Neural cell (in vitro differentiated cells): ENCODE measurements around the gene APOBEC3H.
"Not testable (repeated sequence)": the region's sequence is repeated elsewhere in the genome, so short reads cannot be mapped to it uniquely, and the experiment has no call there.

ENCODE experiments used
- EP300 ChIP-seq: fragments of 450-650 bp; conservative IDR thresholded peaks from 2 replicates; pipeline ENCODE4 v1.6.1; 2014; ENCODE audit warnings: antibody characterized with exemption, mild to moderate bottlenecking, moderate library complexity; ENCODE audit not compliant: poor library complexity, severe bottlenecking
- EZH2 ChIP-seq: fragments of 200-600, 300-800 bp; shearing (Covaris generic), sonication (generic); IDR thresholded peaks from 2 replicates; pipeline ENCODE4 v1.6.1; 2014; ENCODE audit warnings: antibody characterized with exemption, low read length, borderline replicate concordance, mild to moderate bottlenecking; ENCODE audit not compliant: insufficient read depth, poor library complexity, severe bottlenecking
- MXI1 ChIP-seq: fragments of 450-650 bp; conservative IDR thresholded peaks from 2 replicates; pipeline ENCODE4 v1.6.1; 2014; ENCODE audit warnings: antibody characterized with exemption, mild to moderate bottlenecking; ENCODE audit not compliant: poor library complexity, severe bottlenecking
- POLR2AphosphoS5 ChIP-seq: IDR thresholded peaks from 2 replicates; pipeline ENCODE4 v1.6.1; 2012
- RAD21 ChIP-seq: fragments of 450-650 bp; conservative IDR thresholded peaks from 2 replicates; pipeline ENCODE4 v1.6.1; 2014; ENCODE audit warnings: antibody characterized with exemption, mild to moderate bottlenecking, moderate library complexity
- SMC3 ChIP-seq: fragments of 450-650 bp; conservative IDR thresholded peaks from 2 replicates; pipeline ENCODE4 v1.6.1; 2014; ENCODE audit warnings: antibody characterized with exemption, mild to moderate bottlenecking, moderate library complexity; ENCODE audit not compliant: poor library complexity
- TAF1 ChIP-seq: IDR thresholded peaks from 2 replicates; pipeline ENCODE4 v1.6.1; 2012; ENCODE audit warnings: low read depth
- TF ChIP-seq, protein P1 (sequence below): fragments of 450-650 bp; IDR thresholded peaks from 2 replicates; pipeline ENCODE4 v1.5.1; 2014; ENCODE audit warnings: antibody characterized with exemption, mild to moderate bottlenecking, moderate library complexity; ENCODE audit not compliant: poor library complexity, severe bottlenecking
- TF ChIP-seq, protein P2 (sequence below): IDR thresholded peaks from 2 replicates; pipeline ENCODE4 v1.6.1; 2012; ENCODE audit warnings: borderline replicate concordance

DNA sequence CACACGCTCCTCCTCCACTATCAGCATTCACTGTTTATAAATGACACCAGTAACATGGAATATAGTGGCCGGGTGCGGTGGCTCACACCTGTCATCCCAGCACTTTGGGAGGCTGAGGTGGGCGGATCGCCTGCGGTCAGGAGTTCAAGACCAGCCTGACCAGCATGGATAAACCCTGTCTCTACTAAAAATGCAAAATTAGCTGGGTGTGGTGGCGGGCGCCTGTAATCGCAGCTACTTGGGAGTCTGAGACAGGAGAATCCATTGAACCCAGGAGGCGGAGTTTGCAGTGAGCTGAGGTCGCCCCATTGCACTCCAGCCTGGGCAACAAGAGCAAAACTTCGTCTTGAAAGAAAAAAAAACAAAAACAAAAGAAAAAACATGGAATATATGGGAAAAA lies 19.1 kb upstream of the APOBEC3H start:
- not testable (repeated sequence) for TF ChIP-seq SMC3, EZH2, EP300, RAD21, POLR2AphosphoS5, MXI1, TAF1
- TF ChIP-seq, protein P1, sequence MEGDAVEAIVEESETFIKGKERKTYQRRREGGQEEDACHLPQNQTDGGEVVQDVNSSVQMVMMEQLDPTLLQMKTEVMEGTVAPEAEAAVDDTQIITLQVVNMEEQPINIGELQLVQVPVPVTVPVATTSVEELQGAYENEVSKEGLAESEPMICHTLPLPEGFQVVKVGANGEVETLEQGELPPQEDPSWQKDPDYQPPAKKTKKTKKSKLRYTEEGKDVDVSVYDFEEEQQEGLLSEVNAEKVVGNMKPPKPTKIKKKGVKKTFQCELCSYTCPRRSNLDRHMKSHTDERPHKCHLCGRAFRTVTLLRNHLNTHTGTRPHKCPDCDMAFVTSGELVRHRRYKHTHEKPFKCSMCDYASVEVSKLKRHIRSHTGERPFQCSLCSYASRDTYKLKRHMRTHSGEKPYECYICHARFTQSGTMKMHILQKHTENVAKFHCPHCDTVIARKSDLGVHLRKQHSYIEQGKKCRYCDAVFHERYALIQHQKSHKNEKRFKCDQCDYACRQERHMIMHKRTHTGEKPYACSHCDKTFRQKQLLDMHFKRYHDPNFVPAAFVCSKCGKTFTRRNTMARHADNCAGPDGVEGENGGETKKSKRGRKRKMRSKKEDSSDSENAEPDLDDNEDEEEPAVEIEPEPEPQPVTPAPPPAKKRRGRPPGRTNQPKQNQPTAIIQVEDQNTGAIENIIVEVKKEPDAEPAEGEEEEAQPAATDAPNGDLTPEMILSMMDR, result not testable (repeated sequence)
- TF ChIP-seq, protein P2, sequence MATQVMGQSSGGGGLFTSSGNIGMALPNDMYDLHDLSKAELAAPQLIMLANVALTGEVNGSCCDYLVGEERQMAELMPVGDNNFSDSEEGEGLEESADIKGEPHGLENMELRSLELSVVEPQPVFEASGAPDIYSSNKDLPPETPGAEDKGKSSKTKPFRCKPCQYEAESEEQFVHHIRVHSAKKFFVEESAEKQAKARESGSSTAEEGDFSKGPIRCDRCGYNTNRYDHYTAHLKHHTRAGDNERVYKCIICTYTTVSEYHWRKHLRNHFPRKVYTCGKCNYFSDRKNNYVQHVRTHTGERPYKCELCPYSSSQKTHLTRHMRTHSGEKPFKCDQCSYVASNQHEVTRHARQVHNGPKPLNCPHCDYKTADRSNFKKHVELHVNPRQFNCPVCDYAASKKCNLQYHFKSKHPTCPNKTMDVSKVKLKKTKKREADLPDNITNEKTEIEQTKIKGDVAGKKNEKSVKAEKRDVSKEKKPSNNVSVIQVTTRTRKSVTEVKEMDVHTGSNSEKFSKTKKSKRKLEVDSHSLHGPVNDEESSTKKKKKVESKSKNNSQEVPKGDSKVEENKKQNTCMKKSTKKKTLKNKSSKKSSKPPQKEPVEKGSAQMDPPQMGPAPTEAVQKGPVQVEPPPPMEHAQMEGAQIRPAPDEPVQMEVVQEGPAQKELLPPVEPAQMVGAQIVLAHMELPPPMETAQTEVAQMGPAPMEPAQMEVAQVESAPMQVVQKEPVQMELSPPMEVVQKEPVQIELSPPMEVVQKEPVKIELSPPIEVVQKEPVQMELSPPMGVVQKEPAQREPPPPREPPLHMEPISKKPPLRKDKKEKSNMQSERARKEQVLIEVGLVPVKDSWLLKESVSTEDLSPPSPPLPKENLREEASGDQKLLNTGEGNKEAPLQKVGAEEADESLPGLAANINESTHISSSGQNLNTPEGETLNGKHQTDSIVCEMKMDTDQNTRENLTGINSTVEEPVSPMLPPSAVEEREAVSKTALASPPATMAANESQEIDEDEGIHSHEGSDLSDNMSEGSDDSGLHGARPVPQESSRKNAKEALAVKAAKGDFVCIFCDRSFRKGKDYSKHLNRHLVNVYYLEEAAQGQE, result not testable (repeated sequence)
